Sigmoid colon (tissue), 7 donors: ENCODE results near the gene EPB41L1. TPM values are rescaled to one million over a fixed set of nuclear protein-coding genes. Genes with fewer than 3 reads are reported as not detected.

Experiments used
- DNase-seq: peaks from one replicate; pipeline ENCODE4 v3.0.0-alpha.2; 2019
- H3K27ac ChIP-seq, 4 donors: fragments of 200-600 bp; sonication (generic); one replicate each; pipeline ENCODE4 v1.5.1; 2016 to 2019; ENCODE audit warnings: mild to moderate bottlenecking in 1 of 4
- H3K27me3 ChIP-seq, 3 donors: fragments of 200-600 bp; sonication (generic); one replicate each; pipeline ENCODE4 v1.5.1; 2019; ENCODE audit warnings: mild to moderate bottlenecking in 1 of 3
- H3K36me3 ChIP-seq, 4 donors: fragments of 200-600 bp; sonication (generic); one replicate each; pipeline ENCODE4 v1.5.1; 2016 to 2019
- H3K4me1 ChIP-seq, 4 donors: fragments of 200-600 bp; sonication (generic); one replicate each; pipeline ENCODE4 v1.5.1; 2017 to 2019
- H3K4me3 ChIP-seq, 4 donors: fragments of 200-600 bp; sonication (generic); one replicate each; pipeline ENCODE4 v1.5.1; 2017 to 2019; ENCODE audit warnings: mild to moderate bottlenecking in 2 of 4, moderate library complexity in 1 of 4
- H3K9me3 ChIP-seq, 4 donors: fragments of 200-600 bp in 3 of 4; sonication (generic) in 3 of 4; one replicate each; pipeline versions ENCODE4 v1.5.1 to v1.6.1; 2013 to 2019
- CTCF ChIP-seq, 4 experiments: fragments of 450-650 bp in 3 of 4; fragments of 200-600 bp in 1 of 4; IDR thresholded peaks; one replicate each; pipeline ENCODE4 v1.5.1; 2016 to 2019; ENCODE audit warnings: antibody characterized with exemption in 4 of 4, mild to moderate bottlenecking in 3 of 4, moderate library complexity in 2 of 4
- EP300 ChIP-seq, 4 donors: sonication (generic); formaldehyde crosslinking; IDR thresholded peaks; one replicate each; pipeline ENCODE4 v1.6.1; 2017; ENCODE audit warnings: antibody characterized with exemption in 4 of 4
- POLR2A ChIP-seq, 2 donors: fragments of 450-650 bp; IDR thresholded peaks; one replicate each; pipeline ENCODE4 v1.6.1; 2016; ENCODE audit warnings: antibody characterized with exemption in 2 of 2, mild to moderate bottlenecking in 2 of 2, moderate library complexity in 2 of 2
- POLR2AphosphoS5 ChIP-seq, 4 donors: sonication (generic); formaldehyde crosslinking; IDR thresholded peaks; one replicate each; pipeline ENCODE4 v1.6.1; 2017; ENCODE audit warnings: antibody characterized with exemption in 4 of 4
- WGBS, 2 donors: extraction: QIAGEN DNeasy Blood & Tissue Kit; methylation state at CpG; one replicate each; pipeline ENCODE4 v1.1.7; 2013; 5-methylcytosine and 5-hydroxymethylcytosine counted together
- intact Hi-C: fragments of 100-400 bp; cut with DNase I; formaldehyde crosslinking; loops from one replicate; pipeline ENCODE4 v1.15.1; 2023
- polyA plus RNA-seq, 3 donors: library from polyadenylated mRNA; stranded (reverse); fragments of 200-250 nt; gene quantifications; one replicate each; pipeline ENCODE4 v1.2.3, GENCODE V29; 2013
- total RNA-seq, 4 donors: library from RNA; depleted of rRNA; stranded (reverse); fragments of >200 nt; gene quantifications; one replicate each; pipeline ENCODE4 v1.1.0, GENCODE V29; 2016
- donor health status: healthy with polysubstance abuse.
- donor health status: Bipolar disorder and iron deficiency.
- donor health status: healthy.

The EPB41L1 gene
- total and polyA plus RNA-seq, 7 donors: 14.1 to 61.8 (median 19.3) TPM

- no peaks in the 10 kb centered on the region for H3K27me3 ChIP-seq
- intact Hi-C loops: no loop called here
- H3K36me3 ChIP-seq: peaks cover 19 to 75% (median 45%) of the 10 kb centered on the region in 4 donors
- DNase-seq: peak; percentile 4
- H3K4me1 ChIP-seq: peaks cover 0 to 26% (median 17%) of the 10 kb centered on the region in 4 donors
- no peak overlapping the region for H3K27ac ChIP-seq
- H3K4me3 ChIP-seq: no peak overlapping the region
- H3K9me3 ChIP-seq: no peaks in the 10 kb centered on the region
- TF ChIP-seq EP300 (IDR thresholded peaks at IDR 0.05) (no peak), POLR2A (IDR thresholded peaks at IDR 0.05) (no peak), POLR2AphosphoS5 (IDR thresholded peaks at IDR 0.05) (no peak), CTCF (IDR thresholded peaks at IDR 0.05) (no peak)
- 92 to 96% methylated on average over 4 of the region's 4 CpGs for WGBS, 2 donors
These were observed 87.1 kb downstream of the EPB41L1 start for GRCh38 chr20:36241678-36242077.

- H3K4me3 ChIP-seq: no peak overlapping the region
- TF ChIP-seq POLR2A (IDR thresholded peaks at IDR 0.05) (no peak), CTCF (IDR thresholded peaks at IDR 0.05) (no peak), POLR2AphosphoS5 (IDR thresholded peaks at IDR 0.05) (no peak), EP300 (IDR thresholded peaks at IDR 0.05) (no peak)
- H3K27me3 ChIP-seq: no peaks in the 10 kb centered on the region
- 88 to 97% methylated on average over 1 of the region's 1 CpG for WGBS, 2 donors
- peaks cover 0 to 6% (median 2%) of the 10 kb centered on the region in 4 donors for H3K4me1 ChIP-seq
- H3K9me3 ChIP-seq: no peaks in the 10 kb centered on the region
- intact Hi-C loops: no loop called here
- DNase-seq: no peak
- H3K27ac ChIP-seq: no peak overlapping the region
- H3K36me3 ChIP-seq: peaks cover 21 to 96% (median 52%) of the 10 kb centered on the region in 4 donors
These were observed 89.2 kb downstream of the EPB41L1 start for GRCh38 chr20:36243726-36244125.

- intact Hi-C loops: no loop called here
These were observed 91.9 kb downstream of the EPB41L1 start for GRCh38 chr20:36246401-36246800.

DNA sequence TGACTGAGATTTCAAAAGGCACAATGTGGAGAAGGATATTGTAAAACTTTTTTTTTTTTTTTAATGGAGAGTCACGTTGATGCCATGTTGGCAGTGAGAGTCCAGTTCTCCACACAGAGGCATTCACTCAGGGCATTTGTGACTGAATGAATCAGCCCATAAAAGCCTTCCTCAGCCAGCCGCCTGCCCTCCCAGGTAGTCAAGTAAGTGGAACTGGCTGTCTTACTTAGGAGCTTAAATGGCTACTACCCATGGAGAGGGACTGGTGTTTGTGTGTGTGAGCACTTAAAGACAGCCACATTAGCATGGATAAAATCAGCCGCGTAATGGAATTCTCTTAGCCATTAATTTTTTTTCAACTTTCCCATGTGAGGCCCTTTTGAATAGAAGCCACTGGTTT is 94.3 kb downstream of the EPB41L1 start:
- no peaks in the 10 kb centered on the region for H3K9me3 ChIP-seq
- TF ChIP-seq CTCF (IDR thresholded peaks at IDR 0.05) (no peak), EP300 (IDR thresholded peaks at IDR 0.05) (no peak)
- no peak overlapping the region for H3K27ac ChIP-seq
- no peaks in the 10 kb centered on the region for H3K27me3 ChIP-seq
- H3K36me3 ChIP-seq: peaks cover 21 to 88% (median 36%) of the 10 kb centered on the region in 4 donors
- DNase-seq: peak; percentile 17
- intact Hi-C loops: no loop called here
- 85 to 92% methylated on average over 4 of the region's 4 CpGs for whole genome bisulfite sequencing, 2 donors
- no peaks in the 10 kb centered on the region for H3K4me1 ChIP-seq
- no peak overlapping the region for H3K4me3 ChIP-seq

More at GRCh38 chr20:36246401-36246800, 91.9 kb downstream of the EPB41L1 start:
- Histone ChIP-seq H3K4me3 (no peak overlapping the region), H3K27ac (no peak overlapping the region), H3K4me1 (no peaks in the 10 kb centered on the region), H3K9me3 (no peaks in the 10 kb centered on the region), H3K27me3 (no peaks in the 10 kb centered on the region), H3K36me3 (peaks cover 21 to 96% (median 43%) of the 10 kb centered on the region in 4 donors)
- peak; percentile 11 for DNase-seq
- WGBS, 2 donors: 90 to 91% methylated on average over 4 of the region's 4 CpGs
- no peak for TF ChIP-seq POLR2A (IDR thresholded peaks at IDR 0.05)

GRCh38 chr20:36249450-36249849 is 94.9 kb downstream of the EPB41L1 start:
- 81 to 87% methylated on average over 3 of the region's 3 CpGs for WGBS, 2 donors
- DNase-seq: no peak
- Histone ChIP-seq H3K27ac (no peak overlapping the region), H3K4me3 (no peak overlapping the region), H3K4me1 (no peaks in the 10 kb centered on the region), H3K36me3 (peaks cover 21 to 84% (median 30%) of the 10 kb centered on the region in 4 donors), H3K27me3 (no peaks in the 10 kb centered on the region), H3K9me3 (no peaks in the 10 kb centered on the region)
- TF ChIP-seq CTCF (IDR thresholded peaks at IDR 0.05) (no peak), POLR2AphosphoS5 (IDR thresholded peaks at IDR 0.05) (no peak), POLR2A (IDR thresholded peaks at IDR 0.05) (no peak), EP300 (IDR thresholded peaks at IDR 0.05) (no peak)
- intact Hi-C loops: no loop called here
